ENCODE data around the gene GRM7.

GRM7 gene

GRCh38 chr3:7607083-7607482 is 746.2 kb downstream of the GRM7 start:
- no peak for DNase-seq

GRCh38 chr3:7607676-7608075 is 746.8 kb downstream of the GRM7 start:
- DNase-seq, result no peak

- DNase-seq, result no peak
These were observed 749.7 kb downstream of the GRM7 start for GRCh38 chr3:7610634-7611033.

- DNase-seq, result no peak
These were observed 754.1 kb downstream of the GRM7 start for GRCh38 chr3:7615043-7615442.

- DNase-seq, result no peak
These were observed 757.7 kb downstream of the GRM7 start for GRCh38 chr3:7618606-7619005.

GRCh38 chr3:7620401-7620800 is 759.5 kb downstream of the GRM7 start:
- no peak for DNase-seq

- DNase-seq, result no peak
These were observed 760.2 kb downstream of the GRM7 start for GRCh38 chr3:7621046-7621630.

- DNase-seq, result no peak
These were observed 760.7 kb downstream of the GRM7 start for GRCh38 chr3:7621651-7622050.

GRCh38 chr3:7625021-7625420 is 764.1 kb downstream of the GRM7 start:
- no peak for DNase-seq

- no peak for DNase-seq
These were observed 769.5 kb downstream of the GRM7 start for GRCh38 chr3:7630351-7630911.

GRCh38 chr3:7630925-7631324 is 770.0 kb downstream of the GRM7 start:
- no peak for DNase-seq

- no peak for DNase-seq
These were observed 771.4 kb downstream of the GRM7 start for GRCh38 chr3:7632305-7632704.

- no peak for DNase-seq
These were observed 776.8 kb downstream of the GRM7 start for GRCh38 chr3:7637694-7638093.

- no peak for DNase-seq
These were observed 777.2 kb downstream of the GRM7 start for GRCh38 chr3:7638103-7638502.

- no peak for DNase-seq
These were observed 779.9 kb downstream of the GRM7 start for GRCh38 chr3:7640787-7641186.

GRCh38 chr3:7646851-7647250 is 785.9 kb downstream of the GRM7 start:
- no peak for DNase-seq

- DNase-seq, result no peak
These were observed 789.6 kb downstream of the GRM7 start for GRCh38 chr3:7650466-7650865.

GRCh38 chr3:7651274-7651673 is 790.4 kb downstream of the GRM7 start:
- no peak for DNase-seq

GRCh38 chr3:7657214-7658112 is 796.5 kb downstream of the GRM7 start:
- DNase-seq, result no peak

- no peak for DNase-seq
These were observed 797.4 kb downstream of the GRM7 start for GRCh38 chr3:7658294-7658693.

- no peak for DNase-seq
These were observed 798.2 kb downstream of the GRM7 start for GRCh38 chr3:7659079-7659478.

GRCh38 chr3:7663771-7664170 is 802.9 kb downstream of the GRM7 start:
- DNase-seq, result no peak

- no peak for DNase-seq
These were observed 806.9 kb downstream of the GRM7 start for GRCh38 chr3:7667774-7668173.

GRCh38 chr3:7669641-7670040 is 808.7 kb downstream of the GRM7 start:
- no peak for DNase-seq
